GM19023 (cell line): ENCODE data around the gene LGALS7.
"Not testable (repeated sequence)": the region's sequence is repeated elsewhere in the genome, so short reads cannot be mapped to it uniquely, and the experiment has no call there.

ENCODE experiments used
- ATAC-seq: cut with Tn5 transposase; IDR thresholded peaks from one replicate; pipeline ENCODE4 v1.9.1; 2021; ENCODE audit warnings: mild to moderate bottlenecking, moderate library complexity; ENCODE audit not compliant: unreplicated experiment

LGALS7 gene

GRCh38 chr19:38773469-38774177, at the start of gene LGALS7:
Gene LGALS7 (minus strand): TSS chr19:38773517. CDS start chr19:38773492, 25 bp downstream.
- ATAC-seq, result no peak

- ATAC-seq, result not testable (repeated sequence)
These were observed 48.0 kb upstream of the LGALS7 start for GRCh38 chr19:38821230-38821825.

- no peak for ATAC-seq
These were observed 46.1 kb upstream of the LGALS7 start for GRCh38 chr19:38819231-38819920.

GRCh38 chr19:38817081-38817480, 43.8 kb upstream of the LGALS7 start:
- ATAC-seq, result no peak

- no peak for ATAC-seq
These were observed 42.9 kb upstream of the LGALS7 start for GRCh38 chr19:38816131-38816750.

- ATAC-seq, result no peak
These were observed 42.0 kb upstream of the LGALS7 start for GRCh38 chr19:38815059-38816001.

- ATAC-seq, result not testable (repeated sequence)
These were observed 40.6 kb upstream of the LGALS7 start for GRCh38 chr19:38813932-38814331.

GRCh38 chr19:38813323-38813722, 40.0 kb upstream of the LGALS7 start:
- no peak for ATAC-seq

- ATAC-seq, result no peak
These were observed 39.6 kb upstream of the LGALS7 start, which contains the start of gene LGALS4 for GRCh38 chr19:38812841-38813320. Gene LGALS4 (minus strand): TSS chr19:38812945. CDS start chr19:38812886, 59 bp downstream.

GRCh38 chr19:38812009-38812840, 38.9 kb upstream of the LGALS7 start:
- no peak for ATAC-seq

GRCh38 chr19:38809592-38810252, 36.4 kb upstream of the LGALS7 start:
- no peak for ATAC-seq

GRCh38 chr19:38808741-38809140, 35.4 kb upstream of the LGALS7 start:
- no peak for ATAC-seq

- not testable (repeated sequence) for ATAC-seq
These were observed 34.2 kb upstream of the LGALS7 start for GRCh38 chr19:38807374-38808098.

GRCh38 chr19:38806371-38806770, 33.1 kb upstream of the LGALS7 start:
- ATAC-seq, result no peak

- no peak for ATAC-seq
These were observed 31.9 kb upstream of the LGALS7 start for GRCh38 chr19:38805180-38805579.

- ATAC-seq, result no peak
These were observed 30.2 kb upstream of the LGALS7 start for GRCh38 chr19:38803543-38803942.

- no peak for ATAC-seq
These were observed 28.2 kb upstream of the LGALS7 start for GRCh38 chr19:38801359-38802095.
